SW480 (cell line): ENCODE measurements around the gene SLC6A17.

Source experiments
- DNase-seq: peaks from one replicate; pipeline ENCODE4 v3.0.0-alpha.2; 2016; ENCODE audit warnings: low spot score

SLC6A17 gene

DNA sequence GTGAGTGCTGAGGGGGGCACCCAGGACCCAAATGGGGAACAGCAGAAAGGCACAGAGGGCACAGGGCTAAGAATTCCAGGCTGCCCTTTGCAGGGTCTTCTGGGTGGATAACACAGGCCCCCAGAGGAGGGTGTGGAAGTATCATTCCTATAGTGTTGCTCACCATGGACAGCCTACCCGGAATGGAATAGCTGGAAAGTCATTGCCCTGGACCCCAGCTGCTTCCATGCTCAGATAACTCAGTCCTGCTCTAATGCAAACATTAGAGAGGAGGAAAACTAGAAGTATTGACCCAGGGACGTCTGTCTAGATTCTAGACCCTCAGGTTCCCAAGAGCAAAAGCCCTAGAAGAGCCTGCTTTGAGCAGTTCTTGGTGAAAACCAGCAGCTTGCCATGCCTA lies 24.7 kb downstream of the SLC6A17 start:
- DNase-seq: no peak

DNA sequence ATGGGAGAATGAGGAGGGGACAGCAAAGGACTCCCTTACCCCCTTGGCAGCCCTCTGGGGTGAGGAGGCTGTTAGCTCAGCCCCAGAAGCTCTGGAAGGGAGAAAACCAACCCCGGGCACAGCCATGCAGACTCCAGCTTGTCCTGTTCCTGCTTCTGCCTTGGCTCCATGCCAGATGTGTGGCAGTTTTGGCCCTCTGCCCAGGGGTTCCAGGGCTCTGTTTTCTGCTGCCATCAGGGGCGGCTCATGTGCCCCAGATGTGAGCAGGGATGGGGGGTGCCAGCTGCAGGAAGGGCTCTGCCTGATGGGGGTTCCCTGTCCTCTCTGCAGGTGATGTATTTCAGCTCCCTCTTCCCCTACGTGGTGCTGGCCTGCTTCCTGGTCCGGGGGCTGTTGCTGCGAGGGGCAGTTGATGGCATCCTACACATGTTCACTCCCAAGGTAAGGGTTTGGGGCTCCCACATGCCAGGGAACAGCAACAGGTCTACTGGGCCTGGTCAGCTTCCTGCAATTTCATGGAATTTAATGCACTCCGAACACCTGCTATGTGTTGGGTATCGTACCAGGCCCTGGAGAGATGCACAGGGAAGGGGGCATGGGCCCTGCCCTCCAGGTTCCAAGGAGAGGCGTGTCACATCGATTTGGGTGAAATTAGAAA lies 26.1 kb downstream of the SLC6A17 start:
- no peak for DNase-seq

DNA sequence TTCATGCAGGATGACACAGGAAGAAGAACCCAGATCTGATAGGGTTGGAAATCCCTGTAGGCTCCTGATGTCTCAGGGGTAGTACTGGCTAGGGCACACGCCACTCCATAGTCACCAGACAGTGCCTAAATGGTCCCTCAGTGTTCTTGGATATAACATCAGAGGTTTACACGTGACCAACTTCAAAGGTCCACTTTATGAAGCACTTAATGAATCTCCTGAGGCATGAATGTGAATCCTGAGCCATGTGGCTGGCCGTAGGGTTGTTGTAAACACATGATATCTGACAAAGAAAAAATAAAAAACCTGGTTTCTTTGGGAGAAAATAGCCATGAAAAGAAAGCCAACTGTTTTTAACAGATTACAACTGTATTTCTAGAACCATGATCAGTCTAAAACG lies 27.5 kb downstream of the SLC6A17 start:
- DNase-seq: no peak

DNA sequence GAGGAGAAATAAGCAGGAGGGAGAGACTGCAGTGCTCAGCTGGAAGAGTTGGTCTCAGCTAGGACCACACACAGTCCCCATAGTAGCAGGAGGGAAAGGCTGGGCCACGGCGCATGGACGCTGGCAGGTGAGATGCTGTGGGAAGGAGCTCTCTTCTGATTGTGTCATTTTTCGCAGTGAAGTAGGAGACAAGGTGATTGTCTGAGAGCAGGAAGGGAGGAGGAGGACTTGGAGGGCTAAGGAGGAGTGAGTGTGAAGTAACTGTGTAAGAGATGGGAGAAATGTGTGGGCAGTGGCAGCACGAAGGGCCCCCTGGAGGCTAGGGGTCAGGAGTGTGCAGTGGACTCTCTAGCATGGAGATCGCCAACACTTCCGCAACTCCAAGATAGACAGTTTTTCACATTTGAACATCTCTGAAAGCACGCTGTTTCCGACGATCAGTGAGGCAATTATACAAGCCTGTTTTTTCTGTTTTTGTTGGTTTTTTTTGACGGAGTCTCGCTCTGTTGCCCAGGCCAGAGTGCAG lies 33.4 kb downstream of the SLC6A17 start:
- no peak for DNase-seq

DNA sequence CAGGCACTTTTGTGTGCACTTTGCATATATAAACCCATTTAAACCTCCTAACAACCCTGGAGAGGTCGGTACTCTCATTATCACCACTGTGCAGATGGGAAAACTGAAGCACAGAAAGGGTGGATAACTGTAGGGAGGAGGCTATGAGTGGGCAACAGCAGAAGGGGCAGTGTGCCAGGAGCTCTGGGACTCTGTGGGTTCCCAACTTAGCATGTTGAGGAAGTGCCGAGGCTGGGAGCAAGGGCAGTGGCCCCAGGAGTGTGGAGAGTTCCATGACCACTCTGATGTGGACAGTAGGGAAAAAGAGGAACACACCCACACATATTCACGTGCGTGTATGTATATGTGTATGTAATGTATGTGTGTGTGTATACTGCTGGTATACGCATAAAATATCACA lies 34.2 kb downstream of the SLC6A17 start:
- DNase-seq: no peak

DNA sequence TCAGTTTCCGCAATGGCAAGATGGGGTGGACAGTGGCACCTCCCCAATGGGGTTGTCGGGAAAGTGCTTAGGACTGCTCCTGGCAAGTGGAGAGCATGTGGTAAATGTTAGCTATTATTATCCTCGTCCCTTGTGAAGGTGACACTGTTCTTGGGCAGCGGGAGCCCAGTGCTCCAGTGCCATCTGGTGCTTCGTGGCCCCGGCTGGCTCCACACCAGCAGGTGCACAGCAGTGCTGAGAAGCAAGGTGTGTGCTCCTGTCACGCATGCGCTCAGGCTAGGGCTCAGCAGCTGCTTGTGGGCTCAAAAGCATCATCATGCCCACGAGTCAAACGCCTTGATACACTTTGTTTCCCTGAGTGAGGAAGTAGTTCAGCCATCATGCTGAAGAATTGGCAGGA lies 34.9 kb downstream of the SLC6A17 start:
- peak; percentile 21 for DNase-seq

DNA sequence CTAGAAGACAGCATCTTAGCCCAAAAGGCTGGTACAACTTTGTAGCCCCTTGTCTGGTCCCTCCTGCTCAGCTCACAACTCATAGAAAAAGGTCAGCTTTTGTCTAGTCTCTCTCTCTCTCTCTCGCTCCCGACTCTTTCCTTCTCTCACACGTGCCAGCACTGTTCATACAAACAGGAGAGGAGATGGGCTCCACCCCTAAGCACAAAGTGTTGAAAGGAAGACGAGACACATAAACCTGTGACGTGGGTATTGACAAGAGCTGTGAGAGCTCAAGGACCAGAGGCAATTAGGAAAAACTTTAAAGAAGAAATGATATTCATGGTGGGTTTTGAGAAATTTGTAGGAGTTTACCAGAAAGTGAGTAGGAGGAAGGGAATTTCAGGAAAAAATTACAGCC lies 36.3 kb downstream of the SLC6A17 start:
- no peak for DNase-seq

DNA sequence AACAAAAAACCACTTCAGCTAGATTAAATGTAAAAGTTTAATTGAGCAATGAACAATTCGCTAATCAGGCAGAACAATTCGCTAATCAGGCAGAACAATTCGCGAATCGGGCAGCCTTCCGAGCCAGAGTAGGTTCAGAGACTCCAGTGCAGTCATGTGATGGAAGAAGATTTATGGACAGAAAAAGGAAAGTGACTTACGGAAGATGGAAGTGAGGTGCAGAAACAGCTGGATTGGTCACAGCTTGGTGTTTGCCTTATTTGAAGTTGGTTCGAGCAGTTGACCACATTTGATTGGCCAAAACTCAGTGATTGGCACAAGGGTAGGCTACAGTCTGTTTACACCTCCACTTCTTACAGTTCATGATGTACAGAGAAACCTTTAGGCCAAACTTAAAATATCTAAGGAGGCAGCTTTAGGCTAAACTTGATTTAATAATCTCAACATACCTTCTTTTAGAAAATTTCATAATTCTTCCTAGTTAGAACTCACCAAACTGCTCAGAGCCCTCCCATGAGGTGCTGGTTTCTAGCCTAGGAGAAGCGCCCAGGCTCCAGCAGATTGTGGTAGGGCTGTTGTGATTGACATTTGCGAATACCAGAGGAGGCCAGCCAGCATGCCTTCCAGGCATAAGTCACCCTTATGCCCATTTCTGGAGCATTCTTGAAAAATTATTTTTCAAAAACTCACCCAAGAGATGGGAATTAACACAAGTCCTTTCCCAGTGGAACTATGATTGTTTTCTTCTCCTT lies 37.0 kb downstream of the SLC6A17 start:
- no peak for DNase-seq

DNA sequence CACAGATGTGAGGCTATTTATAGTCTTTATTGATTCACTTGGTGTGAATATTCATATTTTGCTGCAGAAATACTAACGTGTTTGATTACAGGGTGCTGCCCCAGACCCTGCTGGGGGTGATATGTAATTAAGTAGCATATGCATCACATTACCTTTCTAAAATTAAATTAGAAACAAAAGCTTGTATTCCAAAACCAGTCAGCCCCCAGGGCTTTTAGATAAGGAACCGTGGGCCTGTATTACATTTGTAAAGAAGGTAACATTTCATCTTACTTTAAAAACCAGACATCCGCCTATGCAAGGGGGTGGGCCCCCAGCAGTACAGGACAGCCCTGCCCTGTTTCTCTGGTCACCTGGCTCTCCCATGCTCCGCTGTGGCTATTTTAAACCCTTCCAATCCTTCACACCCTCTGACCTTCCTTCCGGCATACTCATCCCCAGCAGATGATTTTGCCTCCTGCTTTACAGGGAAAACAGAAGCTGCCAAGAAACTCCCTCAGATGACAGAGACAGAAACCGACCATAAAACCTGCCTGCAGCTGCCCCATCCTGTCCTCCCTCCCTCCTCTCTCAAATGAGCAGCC lies 37.8 kb downstream of the SLC6A17 start:
- no peak for DNase-seq

DNA sequence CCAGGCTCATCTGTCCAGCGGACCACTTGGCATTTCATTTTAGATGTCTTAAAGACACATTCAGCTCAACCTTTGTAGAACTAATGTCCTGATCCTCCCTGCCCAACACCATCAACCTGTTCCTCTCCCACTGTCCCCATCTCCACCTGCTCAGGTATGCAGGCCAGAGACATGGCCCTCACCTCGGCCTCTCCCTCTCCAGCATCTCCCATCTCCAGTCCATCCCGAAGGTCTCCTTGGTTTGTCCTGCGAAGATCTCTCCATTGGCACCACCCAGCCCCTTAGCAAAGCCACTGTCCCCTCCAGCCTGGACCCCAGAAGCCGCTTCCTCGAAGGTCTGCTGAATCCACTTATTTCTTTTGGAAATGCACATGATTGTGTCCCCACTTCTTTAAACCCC lies 38.9 kb downstream of the SLC6A17 start:
- DNase-seq: no peak

DNA sequence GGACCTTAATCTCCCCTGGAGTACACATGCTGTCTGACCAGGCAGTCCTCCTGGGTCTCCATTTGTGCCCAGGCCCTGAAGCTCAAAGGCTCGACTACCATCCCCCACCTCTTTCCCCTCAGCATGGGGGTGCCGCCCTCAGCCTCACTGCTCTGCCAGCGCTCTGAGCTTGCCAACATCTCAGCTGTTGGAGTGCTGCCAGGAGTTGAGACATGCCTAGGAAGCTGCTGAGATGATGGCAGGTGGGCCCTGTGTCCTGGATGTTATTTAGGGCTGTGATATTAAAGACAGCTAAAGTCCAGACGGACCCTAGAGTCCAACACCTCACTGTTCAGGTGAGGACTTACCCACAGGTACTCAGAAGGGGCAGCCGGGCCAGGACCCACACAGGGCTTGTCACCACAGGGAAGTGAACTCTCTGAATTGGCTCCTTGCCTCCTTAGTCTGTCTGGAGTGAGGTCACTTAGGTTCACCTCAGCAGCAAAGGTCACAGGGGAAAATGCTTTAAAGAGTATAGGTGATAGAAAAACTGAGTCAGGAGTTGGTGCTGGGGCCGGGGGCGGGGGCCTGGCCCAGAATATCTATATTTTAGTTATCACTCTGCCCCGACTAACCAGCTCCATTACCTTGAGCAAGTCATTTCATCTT lies 40.1 kb downstream of the SLC6A17 start:
- DNase-seq: no peak

DNA sequence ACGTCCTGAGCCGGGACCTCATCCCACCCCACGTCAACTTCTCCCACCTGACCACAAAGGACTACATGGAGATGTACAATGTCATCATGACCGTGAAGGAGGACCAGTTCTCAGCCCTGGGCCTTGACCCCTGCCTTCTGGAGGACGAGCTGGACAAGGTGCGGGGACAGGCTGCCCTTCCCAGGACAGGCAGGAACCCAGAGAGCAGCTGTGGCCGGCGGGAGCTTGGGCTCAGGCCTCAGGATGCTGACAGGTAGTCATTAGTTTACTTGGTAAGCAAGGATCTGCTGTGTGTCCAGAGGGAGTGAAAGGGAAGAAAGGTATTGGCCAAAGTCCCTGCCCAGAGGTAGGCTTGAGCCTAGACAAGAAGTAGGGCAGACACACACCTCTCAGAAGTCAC lies 42.2 kb downstream of the SLC6A17 start:
- DNase-seq: no peak

DNA sequence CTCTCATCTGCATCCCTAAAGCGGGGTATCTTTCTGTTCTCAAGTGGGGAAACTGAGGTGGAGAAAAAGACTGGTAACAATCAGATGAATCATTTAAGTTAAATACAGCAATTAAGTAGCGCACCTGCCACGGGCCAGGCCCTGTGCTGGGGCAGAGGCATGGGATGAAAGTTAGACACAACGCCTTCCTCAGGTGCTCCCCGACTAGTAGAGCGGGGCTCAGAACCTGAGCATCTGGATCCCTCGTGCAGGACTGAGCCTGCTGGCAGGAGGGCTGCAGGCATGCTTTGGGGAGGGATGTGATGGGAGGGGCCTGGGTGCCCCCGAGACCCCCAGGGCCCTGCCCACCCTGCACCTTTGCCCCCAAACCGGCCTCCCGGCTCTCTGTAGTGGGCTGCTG lies 44.9 kb downstream of the SLC6A17 start:
- no peak for DNase-seq

DNA sequence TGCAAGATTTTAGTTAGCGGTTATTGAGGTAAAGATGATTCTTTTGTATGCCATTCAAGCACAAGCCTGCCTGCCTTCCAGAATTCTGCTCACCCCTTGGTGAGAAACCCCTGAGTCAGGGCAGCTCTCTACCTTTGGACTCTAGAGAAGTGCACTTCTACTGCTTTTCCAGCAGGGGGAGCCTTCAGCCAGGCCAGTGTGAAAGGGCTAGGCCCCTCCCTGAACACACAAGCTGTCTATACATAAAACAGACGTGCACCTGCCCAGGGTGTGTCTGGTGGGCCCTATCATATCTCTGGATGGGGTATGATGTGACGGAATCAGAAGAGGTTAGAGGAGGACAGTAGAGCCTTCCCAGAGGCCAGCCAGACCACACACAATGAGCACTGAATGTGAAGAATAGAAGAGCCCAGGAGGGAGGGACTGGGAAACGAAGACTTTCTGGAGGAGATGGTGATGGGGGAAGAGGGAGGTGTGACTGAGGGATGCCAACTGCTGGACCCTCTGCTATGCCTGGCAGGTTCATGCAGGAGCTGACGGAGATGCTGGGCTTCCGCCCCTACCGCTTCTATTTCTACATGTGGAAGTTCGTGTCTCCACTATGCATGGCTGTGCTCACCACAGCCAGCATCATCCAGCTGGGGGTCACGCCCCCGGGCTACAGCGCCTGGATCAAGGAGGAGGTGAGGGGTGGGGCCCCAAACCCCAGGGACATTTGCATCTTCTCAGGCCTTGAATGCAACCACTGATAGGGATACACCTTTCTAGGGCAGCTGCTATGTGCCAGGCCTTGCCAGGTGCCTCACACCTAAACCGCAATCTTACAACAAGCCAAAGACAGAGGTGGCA lies 46.8 kb downstream of the SLC6A17 start:
- DNase-seq: peak; percentile 75

DNA sequence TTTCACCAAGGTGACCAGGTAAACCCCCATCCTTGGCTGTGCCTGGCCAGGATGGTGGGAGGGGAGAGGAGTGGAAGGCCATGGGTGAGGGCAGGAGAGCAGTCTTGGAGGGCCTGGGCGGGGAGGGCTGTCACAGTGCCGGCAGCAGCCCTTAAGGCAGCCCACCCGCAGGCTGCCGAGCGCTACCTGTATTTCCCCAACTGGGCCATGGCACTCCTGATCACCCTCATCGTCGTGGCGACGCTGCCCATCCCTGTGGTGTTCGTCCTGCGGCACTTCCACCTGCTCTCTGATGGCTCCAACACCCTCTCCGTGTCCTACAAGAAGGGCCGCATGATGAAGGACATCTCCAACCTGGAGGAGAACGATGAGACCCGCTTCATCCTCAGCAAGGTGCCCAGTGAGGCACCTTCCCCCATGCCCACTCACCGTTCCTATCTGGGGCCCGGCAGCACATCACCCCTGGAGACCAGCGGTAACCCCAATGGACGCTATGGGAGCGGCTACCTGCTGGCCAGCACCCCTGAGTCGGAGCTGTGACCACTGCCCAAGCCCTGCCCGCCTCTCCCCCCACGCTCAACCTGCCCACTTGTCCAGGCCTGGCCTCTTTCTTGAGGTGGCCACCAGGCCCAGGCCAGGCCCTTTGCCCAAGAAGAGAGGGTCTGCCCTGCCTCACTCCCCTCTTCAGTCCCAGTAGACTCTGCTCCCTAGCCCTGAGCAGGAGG lies 47.8 kb downstream of the SLC6A17 start:
- DNase-seq: no peak

DNA sequence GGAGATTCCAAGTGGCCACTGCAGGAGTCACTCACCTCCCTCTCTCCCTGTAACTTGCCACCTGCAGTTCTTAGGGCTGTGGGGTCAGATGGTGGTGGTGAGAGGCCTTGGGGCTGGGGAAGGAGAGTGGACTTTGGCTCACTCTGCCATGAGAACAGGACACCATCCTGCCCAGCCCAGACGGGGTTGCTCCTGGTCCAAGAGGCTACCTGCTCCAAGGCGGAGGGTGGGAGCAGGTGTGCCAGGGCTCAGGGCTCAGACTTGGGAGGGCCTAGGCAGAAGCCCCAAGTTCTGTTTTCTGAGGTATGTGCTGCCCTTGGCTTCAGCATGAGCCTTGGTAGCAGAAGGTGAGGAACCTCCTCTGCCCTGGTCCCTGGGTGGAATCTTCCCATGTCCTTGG lies 48.5 kb downstream of the SLC6A17 start:
- no peak for DNase-seq

DNA sequence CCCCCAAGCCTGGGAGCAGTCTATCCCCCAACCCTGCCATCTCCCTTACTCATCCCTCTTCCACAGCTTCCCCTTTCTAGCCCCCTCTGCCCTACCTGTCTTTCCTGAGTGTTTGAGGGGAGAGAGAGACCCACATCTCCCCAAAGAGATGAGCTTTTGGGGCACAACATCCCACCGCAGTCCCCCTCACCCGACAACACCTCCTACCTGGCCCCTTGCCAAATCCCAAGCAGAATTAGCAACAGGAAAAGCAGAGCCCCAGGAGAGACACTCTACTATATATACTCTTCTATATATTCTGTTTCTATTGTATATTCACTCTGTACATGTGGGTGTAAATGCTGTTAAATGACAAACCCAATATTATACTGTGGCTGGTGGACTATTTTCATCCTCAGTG lies 49.9 kb downstream of the SLC6A17 start:
- no peak for DNase-seq

DNA sequence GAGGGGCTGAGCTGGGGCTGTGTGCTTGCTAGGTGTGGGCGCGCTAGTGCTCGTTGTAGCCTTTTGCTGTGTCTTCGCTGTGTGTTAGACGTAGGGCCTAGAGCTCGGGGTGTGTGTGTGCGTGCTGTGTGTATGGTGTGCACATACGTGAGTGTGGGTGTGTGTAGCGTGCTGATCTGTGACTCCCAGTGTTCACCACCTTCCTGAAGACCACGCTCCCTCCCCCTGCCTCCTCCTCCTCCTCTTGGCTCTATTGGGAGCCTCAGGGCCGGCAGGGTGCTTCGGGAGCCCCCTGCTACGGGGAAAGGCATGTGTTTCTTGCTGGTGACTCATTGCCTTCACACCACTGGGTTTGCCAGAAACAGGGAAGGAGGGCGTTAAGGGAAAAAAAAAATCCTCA lies 50.4 kb downstream of the SLC6A17 start:
- DNase-seq: no peak

DNA sequence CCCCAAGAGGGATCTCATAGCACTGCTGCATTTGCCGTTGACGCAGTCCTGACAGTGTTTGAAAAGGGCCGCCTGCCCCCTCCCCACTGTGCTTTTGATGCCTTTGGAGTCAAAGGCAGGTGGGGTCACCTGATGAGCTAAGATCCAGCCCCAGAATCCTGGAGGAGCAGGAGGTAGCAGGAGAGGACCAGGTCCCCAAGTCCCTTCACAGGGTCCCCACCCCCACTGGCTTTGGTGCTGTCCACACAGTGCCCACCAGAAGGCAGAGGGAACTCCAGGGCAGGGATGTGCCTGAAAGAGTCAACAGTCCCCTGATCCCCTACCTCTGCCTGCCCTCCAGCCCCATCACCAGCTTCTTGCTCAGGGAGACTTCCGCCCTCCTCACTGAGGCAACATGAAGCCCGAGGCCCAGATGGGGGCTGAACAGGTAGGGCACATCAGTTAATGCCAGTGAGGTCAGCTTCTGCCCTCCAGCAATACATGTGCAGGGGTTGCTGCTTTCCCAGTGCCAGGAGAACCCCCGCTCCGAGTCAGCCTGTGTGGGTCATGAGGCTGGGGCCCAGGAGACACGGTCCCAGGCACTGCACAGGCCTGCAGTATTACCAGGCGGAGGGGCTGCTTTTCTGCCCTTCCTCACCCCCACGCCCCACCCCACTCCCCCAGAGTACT lies 51.0 kb downstream of the SLC6A17 start:
- no peak for DNase-seq

DNA sequence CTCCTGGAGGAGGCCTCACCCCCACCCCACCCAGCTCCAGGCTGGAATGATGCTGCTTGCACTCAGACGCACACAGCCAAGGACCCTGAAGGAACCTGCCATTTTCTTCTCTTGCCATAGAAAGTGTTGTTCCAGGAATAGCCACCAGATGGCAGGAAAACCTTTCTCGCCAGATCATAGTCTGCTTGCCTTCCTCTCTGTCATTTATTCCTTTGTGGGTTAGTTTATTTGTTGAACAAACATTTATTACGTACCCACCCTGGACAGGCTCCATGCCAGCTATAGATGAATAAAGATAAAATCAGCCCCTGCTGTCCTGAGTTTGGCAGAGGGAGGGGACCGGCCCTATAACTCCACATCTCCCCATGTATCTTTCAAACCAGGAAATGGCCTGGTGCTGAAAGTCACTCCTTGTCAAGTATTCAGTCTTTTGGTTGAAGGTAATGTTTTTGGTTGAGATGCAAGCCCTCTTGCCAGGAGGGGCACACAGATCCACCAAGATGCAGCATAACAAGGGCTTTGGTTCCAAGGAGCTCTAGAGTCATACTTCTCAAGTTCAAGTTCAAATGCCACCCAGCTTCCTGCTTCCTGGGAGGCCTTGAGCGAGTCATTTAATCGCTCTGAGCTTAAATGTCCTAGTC lies 52.8 kb downstream of the SLC6A17 start:
- peak; percentile 66 for DNase-seq
